GM18517 (cell line): Measurements from ENCODE around the gene RTL5.
A peak's percentile ranks its signal among the peaks of the same experiment; 100 is the strongest.
"Not testable (repeated sequence)": the region's sequence is repeated elsewhere in the genome, so short reads cannot be mapped to it uniquely, and the experiment has no call there.

Experiments used
- ATAC-seq: cut with Tn5 transposase; IDR thresholded peaks from one replicate; pipeline ENCODE4 v1.9.1; 2021; ENCODE audit warnings: mild to moderate bottlenecking, moderate library complexity; ENCODE audit not compliant: unreplicated experiment

Gene RTL5

GRCh38 chrX:72131317-72132294 is at the start of gene RTL5:
TSS of gene RTL5 (minus strand) at chrX:72131915.
- peak; percentile 56 for ATAC-seq

GRCh38 chrX:72180539-72180938 is 48.8 kb upstream of the RTL5 start:
- ATAC-seq = no peak

GRCh38 chrX:72176981-72177380 is 45.3 kb upstream of the RTL5 start:
- ATAC-seq = no peak

- ATAC-seq = not testable (repeated sequence)
These were observed 44.6 kb upstream of the RTL5 start for GRCh38 chrX:72176289-72176688.

- no peak for ATAC-seq
These were observed 37.5 kb upstream of the RTL5 start for GRCh38 chrX:72169008-72169728.

GRCh38 chrX:72165551-72165950 is 33.8 kb upstream of the RTL5 start:
- no peak for ATAC-seq

GRCh38 chrX:72159769-72160168 is 28.1 kb upstream of the RTL5 start:
- ATAC-seq = no peak

- ATAC-seq = no peak
These were observed 27.1 kb upstream of the RTL5 start for GRCh38 chrX:72158773-72159172.

GRCh38 chrX:72146527-72146926 is 14.8 kb upstream of the RTL5 start:
- ATAC-seq = no peak

- ATAC-seq = no peak
These were observed 13.5 kb upstream of the RTL5 start for GRCh38 chrX:72145181-72145580.

GRCh38 chrX:72143609-72143907 is 11.8 kb upstream of the RTL5 start:
- no peak for ATAC-seq

- ATAC-seq = no peak
These were observed 11.3 kb upstream of the RTL5 start for GRCh38 chrX:72142794-72143608.

- no peak for ATAC-seq
These were observed 10.5 kb upstream of the RTL5 start for GRCh38 chrX:72142094-72142793.

- peak; percentile 77 for ATAC-seq
These were observed 9.8 kb upstream of the RTL5 start for GRCh38 chrX:72141372-72142004.

GRCh38 chrX:72139538-72139937 is 7.8 kb upstream of the RTL5 start:
- no peak for ATAC-seq

GRCh38 chrX:72137846-72138495 is 6.3 kb upstream of the RTL5 start:
- no peak for ATAC-seq

GRCh38 chrX:72133851-72134546 is 2.3 kb upstream of the RTL5 start:
- no peak for ATAC-seq

GRCh38 chrX:72132456-72132855 is 741 bp upstream of the RTL5 start:
- no peak for ATAC-seq

- ATAC-seq = no peak
These were observed 909 bp downstream of the RTL5 start for GRCh38 chrX:72130762-72131250.
